ENCODE data around the gene PCDHGB1.
"Not testable (repeated sequence)": the region's sequence is repeated elsewhere in the genome, so short reads cannot be mapped to it uniquely, and the experiment has no call there.

PCDHGB1 gene

DNA sequence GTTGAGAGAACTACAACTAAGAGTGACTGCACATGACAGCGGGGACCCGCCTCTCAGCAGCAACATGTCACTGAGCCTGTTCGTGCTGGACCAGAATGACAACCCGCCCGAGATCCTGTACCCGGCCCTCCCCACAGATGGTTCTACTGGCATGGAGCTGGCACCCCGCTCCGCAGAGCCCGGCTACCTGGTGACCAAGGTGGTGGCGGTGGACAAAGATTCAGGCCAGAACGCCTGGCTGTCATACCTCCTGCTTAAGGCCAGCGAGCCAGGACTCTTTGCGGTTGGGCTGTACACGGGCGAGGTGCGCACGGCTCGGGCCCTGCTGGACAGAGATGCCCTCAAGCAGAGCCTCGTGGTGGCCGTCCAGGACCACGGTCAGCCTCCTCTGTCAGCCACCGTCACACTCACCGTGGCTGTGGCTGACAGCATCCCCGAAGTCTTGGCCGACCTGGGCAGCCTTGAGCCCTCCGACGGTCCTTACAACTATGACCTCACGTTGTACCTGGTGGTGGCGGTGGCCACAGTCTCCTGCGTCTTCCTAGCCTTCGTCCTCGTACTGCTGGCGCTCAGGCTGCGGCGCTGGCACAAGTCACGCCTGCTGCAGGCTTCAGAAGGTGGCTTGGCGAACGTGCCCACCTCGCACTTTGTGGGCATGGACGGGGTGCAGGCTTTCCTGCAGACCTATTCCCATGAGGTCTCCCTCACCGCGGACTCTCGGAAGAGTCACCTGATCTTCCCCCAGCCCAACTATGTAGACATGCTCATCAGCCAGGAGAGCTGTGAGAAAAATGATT lies 34.8 kb downstream of the PCDHGB1 start:
- no peak for DNase-seq

DNA sequence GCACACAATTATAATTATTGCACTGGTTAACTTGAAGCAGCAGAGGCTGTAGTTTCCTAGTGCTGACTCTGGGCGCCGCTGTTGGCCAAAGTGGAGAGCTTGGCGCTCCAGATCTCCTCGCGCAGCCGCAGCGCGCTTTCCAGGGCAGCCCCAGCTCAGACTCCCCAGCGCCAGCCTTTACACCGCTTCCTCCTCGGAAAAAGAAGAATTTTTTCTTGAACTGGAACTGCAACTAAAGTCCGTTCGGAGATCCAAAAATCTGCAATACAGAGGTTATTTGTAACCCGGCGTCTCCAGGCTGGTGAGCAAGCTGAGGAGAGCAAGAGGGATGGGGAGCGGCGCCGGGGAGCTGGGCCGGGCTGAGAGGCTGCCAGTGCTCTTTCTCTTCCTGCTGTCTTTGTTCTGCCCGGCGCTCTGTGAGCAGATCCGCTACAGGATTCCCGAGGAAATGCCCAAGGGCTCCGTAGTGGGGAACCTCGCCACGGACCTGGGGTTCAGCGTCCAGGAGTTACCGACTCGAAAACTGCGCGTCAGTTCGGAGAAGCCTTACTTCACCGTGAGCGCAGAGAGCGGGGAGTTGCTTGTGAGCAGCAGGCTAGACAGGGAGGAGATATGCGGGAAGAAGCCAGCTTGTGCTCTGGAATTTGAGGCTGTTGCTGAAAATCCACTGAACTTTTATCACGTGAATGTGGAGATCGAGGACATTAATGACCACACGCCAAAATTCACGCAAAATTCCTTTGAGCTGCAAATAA lies 37.8 kb downstream of the PCDHGB1 start, which contains the start of gene PCDHGB4:
Gene PCDHGB4, plus strand, starts transcription at position 142 of the 755 bp plus-strand sequence. Its CDS starts 187 bp downstream, at position 329.
- not testable (repeated sequence) for DNase-seq

DNA sequence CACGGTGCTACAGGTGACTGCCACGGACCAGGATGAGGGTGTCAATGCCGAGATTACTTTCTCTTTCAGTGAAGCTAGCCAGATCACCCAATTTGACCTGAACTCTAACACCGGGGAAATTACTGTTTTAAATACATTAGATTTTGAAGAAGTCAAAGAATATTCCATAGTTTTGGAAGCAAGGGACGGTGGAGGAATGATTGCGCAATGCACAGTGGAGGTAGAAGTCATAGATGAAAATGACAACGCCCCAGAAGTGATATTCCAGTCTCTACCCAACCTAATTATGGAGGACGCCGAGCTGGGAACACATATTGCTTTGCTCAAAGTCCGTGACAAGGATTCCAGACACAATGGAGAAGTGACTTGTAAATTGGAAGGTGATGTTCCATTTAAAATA lies 38.8 kb downstream of the PCDHGB1 start:
- no peak for DNase-seq

- no peak for DNase-seq
These were observed 39.5 kb downstream of the PCDHGB1 start for GRCh38 chr5:141389153-141390042.

DNA sequence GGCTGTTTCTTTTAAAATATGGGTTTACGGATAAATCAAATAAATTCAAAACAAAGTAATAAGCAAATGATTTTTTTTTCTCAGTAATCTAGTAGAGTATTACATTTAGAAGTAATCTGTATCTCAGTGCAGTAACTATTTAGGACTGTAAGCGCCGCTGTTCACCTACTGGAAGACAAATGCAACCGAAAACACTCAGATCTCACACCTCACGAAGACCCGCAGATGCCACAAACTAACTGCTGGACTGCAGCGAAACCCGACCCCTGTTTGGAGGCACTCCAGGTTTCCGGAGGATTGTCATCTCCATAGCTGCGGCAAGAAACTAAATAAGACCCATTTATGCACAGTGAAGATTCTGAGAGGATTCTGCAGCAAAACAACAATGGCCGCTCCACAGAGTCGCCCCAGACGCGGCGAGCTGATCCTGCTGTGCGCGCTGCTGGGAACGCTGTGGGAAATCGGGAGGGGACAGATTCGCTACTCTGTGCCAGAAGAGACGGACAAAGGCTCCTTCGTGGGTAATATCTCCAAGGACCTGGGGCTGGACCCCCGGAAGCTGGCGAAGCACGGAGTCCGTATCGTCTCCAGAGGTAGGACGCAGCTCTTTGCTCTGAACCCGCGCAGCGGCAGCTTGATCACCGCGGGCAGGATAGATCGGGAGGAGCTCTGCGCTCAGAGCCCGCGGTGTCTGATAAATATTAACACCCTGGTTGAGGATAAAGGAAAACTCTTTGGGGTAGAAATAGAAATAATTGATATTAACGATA lies 42.7 kb downstream of the PCDHGB1 start, which contains the start of gene PCDHGA8:
Gene PCDHGA8, plus strand, starts transcription at position 205 of the 770 bp plus-strand sequence. Its CDS starts 181 bp downstream, at position 386.
- no peak for DNase-seq

DNA sequence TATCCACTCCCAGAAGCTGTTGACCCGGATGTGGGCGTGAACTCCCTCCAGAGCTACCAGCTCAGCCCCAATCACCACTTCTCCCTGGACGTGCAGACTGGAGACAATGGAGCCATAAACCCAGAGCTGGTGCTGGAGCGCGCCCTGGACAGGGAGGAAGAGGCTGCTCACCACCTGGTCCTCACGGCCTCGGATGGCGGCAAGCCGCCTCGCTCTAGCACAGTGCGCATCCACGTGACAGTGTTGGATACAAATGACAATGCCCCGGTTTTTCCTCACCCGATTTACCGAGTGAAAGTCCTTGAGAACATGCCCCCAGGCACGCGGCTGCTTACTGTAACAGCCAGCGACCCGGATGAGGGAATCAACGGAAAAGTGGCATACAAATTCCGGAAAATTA lies 43.4 kb downstream of the PCDHGB1 start:
- no peak for DNase-seq

- not testable (repeated sequence) for DNase-seq
These were observed 44.7 kb downstream of the PCDHGB1 start for GRCh38 chr5:141394401-141395187.

GRCh38 chr5:141397756-141398551 lies 48.1 kb downstream of the PCDHGB1 start, which contains the start of gene PCDHGB5:
TSS of gene PCDHGB5 (plus strand) at chr5:141397947. CDS start at chr5:141398128, 181 bp downstream.
- not testable (repeated sequence) for DNase-seq

- no peak for DNase-seq
These were observed 48.7 kb downstream of the PCDHGB1 start for GRCh38 chr5:141398608-141399007.

GRCh38 chr5:141399555-141400258 lies 49.8 kb downstream of the PCDHGB1 start:
- DNase-seq: no peak

All from GOT3 (cell line).